ENCODE data around the gene ASCL1. TPM values are rescaled to one million over a fixed set of nuclear protein-coding genes. Genes with fewer than 3 reads are reported as not detected.

The ASCL1 gene
- total and polyA plus RNA-seq, 10 of the 15 experiments (the other 5 are each of a cell fraction or from before 2014, with no cell fraction given): 10.6 to 61.1 (median 20.5) TPM

DNA sequence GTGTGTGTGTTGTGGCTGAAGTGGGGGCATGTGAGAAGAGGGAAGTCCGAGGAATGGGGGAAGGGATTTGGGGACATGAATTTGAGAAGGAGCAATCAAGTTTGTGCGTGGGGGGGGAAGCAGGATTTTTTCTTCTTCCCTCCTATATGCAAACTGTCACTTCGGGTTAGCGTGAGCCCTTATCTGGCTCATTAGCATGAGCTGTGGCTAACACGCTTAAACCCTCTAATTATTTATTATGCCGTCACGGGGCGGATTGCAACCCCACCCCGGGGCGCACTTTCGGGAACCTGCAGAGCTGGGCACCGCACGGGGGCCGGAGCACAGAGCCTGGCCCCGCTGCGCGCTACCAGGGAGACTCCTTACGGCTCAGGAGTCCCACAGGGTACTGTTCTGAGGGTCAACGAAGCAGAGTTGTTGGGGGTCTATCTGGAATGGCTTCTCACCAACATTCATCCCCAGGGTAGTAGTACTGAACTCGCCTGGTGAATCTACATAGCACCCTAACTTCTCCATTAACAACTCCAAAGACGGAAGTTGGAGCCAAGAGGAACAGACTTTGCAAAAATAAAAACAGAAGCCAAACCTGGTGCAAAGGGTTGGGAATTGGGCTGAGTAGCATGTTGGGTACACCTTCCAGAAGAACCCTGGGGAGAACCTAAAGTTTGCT is 6.4 kb upstream of the ASCL1 start (continued):
- TF ChIP-seq, protein P1, sequence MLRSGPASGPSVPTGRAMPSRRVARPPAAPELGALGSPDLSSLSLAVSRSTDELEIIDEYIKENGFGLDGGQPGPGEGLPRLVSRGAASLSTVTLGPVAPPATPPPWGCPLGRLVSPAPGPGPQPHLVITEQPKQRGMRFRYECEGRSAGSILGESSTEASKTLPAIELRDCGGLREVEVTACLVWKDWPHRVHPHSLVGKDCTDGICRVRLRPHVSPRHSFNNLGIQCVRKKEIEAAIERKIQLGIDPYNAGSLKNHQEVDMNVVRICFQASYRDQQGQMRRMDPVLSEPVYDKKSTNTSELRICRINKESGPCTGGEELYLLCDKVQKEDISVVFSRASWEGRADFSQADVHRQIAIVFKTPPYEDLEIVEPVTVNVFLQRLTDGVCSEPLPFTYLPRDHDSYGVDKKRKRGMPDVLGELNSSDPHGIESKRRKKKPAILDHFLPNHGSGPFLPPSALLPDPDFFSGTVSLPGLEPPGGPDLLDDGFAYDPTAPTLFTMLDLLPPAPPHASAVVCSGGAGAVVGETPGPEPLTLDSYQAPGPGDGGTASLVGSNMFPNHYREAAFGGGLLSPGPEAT (IDR thresholded peaks at IDR 0.05; ENCODE audit: low read depth): 0 out of 2 replicates have a peak, but pooled peaks have one; percentile 26

DNA sequence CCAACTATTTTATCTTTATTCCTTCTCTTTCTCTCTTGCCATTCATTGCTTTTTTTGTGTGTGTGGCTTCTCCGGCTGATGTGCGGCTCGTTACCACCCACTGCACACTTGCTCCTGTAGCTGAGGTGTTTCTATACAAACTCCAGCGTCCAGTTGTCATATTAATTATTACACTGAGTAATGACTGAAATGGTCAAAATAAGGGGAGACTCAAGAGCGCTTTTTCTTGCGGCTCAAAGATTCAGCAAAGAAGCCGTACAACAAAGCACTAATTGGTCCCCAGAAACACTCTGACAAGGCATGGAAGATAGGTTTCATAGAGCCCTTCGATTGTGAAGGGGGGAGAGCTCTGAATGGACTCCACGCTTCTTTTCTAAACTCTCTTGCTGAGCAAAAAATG is 5.6 kb upstream of the ASCL1 start:
- CTCF ChIA-PET: interaction anchor here (0.8 to 17.5 kb wide), 9 partner anchors 40 to 597 kb away, joined by 3 to 281 read pairs (median 7); no protein-coding TSS in a partner anchor
- FAIRE-seq (no peak), DNase-seq (ENCODE audit: low read depth, low spot score) (no peak), ATAC-seq (no peak)
- Histone ChIP-seq H3K79me2 (ENCODE audit: control insufficient read depth, insufficient read depth, low read length) (no peaks in the 10 kb centered on the region), H4K20me1 (ENCODE audit: control insufficient read depth, insufficient read depth) (no peaks in the 10 kb centered on the region), H3K9ac (ENCODE audit: control insufficient read depth, insufficient read depth, low read length) (no peak overlapping the region), H3K27ac (ENCODE audit: control insufficient read depth, insufficient read depth) (no peak overlapping the region), H3K4me3 (no peak overlapping the region), H3K4me2 (ENCODE audit: control insufficient read depth, insufficient read depth) (no peak overlapping the region), H3K36me3 (ENCODE audit: control insufficient read depth in 2 of 2, insufficient read depth in 2 of 2, low read length in 1 of 2) (no peaks in the 10 kb centered on the region), H3K4me1 (ENCODE audit: control insufficient read depth, insufficient read depth, low read length) (peaks cover 10% of the 10 kb centered on the region), H3K27me3 (replicated peaks in 1 of 2; ENCODE audit: control insufficient read depth in 2 of 2, insufficient read depth in 2 of 2, low read length in 1 of 2) (peaks cover 0 to 3% of the 10 kb centered on the region in 2 experiments; a peak in 1 of 4 replicates), H2AFZ (ENCODE audit: control insufficient read depth, low read depth, low read length) (no peak overlapping the region), H3K9me3 (replicated peaks; ENCODE audit: control insufficient read depth, insufficient read depth, low read length) (no peaks in the 10 kb centered on the region)
- in situ Hi-C loops (cut with MboI) (no loop called here), intact Hi-C loops (cut with micrococcal nuclease; ENCODE audit: unreplicated experiment) (loop anchor here (2.0 kb wide), 1 partner anchor 321 kb away; no protein-coding TSS in a partner anchor)
- RAD21 ChIA-PET (ENCODE audit: unreplicated experiment): interaction anchor here (1.0 to 7.0 kb wide), 9 partner anchors 10 to 596 kb away, joined by 3 to 121 read pairs (median 6); no protein-coding TSS in a partner anchor
- no TSS peak for BruUV-seq (replicated peaks)
- SMC1A ChIA-PET (ENCODE audit: uncharacterized antibody, unreplicated experiment): interaction anchor here (0.6 to 6.7 kb wide), 13 partner anchors 11 to 596 kb away, joined by 3 to 72 read pairs (median 4); no protein-coding TSS in a partner anchor
- WGBS (ENCODE audit: insufficient coverage, insufficient replicate concordance, low lambda C conversion rate, missing lambda C conversion rate): 64% methylated on average over 9 of the region's 9 CpGs
- POLR2A ChIA-PET: interaction anchor here (1.1 to 1.5 kb wide), 2 partner anchors 10 to 151 kb away, joined by 4 read pairs; no protein-coding TSS in a partner anchor
- TF ChIP-seq SMAD1 (IDR thresholded peaks at IDR 0.05; ENCODE audit: low read depth, partially characterized antibody) (no peak), CBX5 (IDR thresholded peaks at IDR 0.05; ENCODE audit: low read depth) (no peak), FOS (IDR thresholded peaks at IDR 0.05; ENCODE audit: borderline replicate concordance, extremely low read depth, insufficient read length) (no peak), ZNF384 (IDR thresholded peaks at IDR 0.05; ENCODE audit: borderline replicate concordance, low read depth, low read length) (no peak), HDAC2 (IDR thresholded peaks at IDR 0.05) (no peak), IKZF1 (conservative IDR thresholded peaks at IDR 0.05) (no peak), NFIC (IDR thresholded peaks at IDR 0.05; ENCODE audit: low read depth, low read length) (no peak), POLR2A (IDR thresholded peaks at IDR 0.05; ENCODE audit: low read depth, low read length) (no peak), BACH1 (IDR thresholded peaks at IDR 0.05; ENCODE audit: borderline replicate concordance) (no peak)
- TF ChIP-seq, protein P2, sequence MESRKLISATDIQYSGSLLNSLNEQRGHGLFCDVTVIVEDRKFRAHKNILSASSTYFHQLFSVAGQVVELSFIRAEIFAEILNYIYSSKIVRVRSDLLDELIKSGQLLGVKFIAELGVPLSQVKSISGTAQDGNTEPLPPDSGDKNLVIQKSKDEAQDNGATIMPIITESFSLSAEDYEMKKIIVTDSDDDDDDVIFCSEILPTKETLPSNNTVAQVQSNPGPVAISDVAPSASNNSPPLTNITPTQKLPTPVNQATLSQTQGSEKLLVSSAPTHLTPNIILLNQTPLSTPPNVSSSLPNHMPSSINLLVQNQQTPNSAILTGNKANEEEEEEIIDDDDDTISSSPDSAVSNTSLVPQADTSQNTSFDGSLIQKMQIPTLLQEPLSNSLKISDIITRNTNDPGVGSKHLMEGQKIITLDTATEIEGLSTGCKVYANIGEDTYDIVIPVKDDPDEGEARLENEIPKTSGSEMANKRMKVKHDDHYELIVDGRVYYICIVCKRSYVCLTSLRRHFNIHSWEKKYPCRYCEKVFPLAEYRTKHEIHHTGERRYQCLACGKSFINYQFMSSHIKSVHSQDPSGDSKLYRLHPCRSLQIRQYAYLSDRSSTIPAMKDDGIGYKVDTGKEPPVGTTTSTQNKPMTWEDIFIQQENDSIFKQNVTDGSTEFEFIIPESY (IDR thresholded peaks at IDR 0.05): no peak
- TF ChIP-seq, protein P3, sequence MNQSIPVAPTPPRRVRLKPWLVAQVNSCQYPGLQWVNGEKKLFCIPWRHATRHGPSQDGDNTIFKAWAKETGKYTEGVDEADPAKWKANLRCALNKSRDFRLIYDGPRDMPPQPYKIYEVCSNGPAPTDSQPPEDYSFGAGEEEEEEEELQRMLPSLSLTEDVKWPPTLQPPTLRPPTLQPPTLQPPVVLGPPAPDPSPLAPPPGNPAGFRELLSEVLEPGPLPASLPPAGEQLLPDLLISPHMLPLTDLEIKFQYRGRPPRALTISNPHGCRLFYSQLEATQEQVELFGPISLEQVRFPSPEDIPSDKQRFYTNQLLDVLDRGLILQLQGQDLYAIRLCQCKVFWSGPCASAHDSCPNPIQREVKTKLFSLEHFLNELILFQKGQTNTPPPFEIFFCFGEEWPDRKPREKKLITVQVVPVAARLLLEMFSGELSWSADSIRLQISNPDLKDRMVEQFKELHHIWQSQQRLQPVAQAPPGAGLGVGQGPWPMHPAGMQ (IDR thresholded peaks at IDR 0.05; ENCODE audit: borderline replicate concordance): no peak
- TF ChIP-seq, protein P4, sequence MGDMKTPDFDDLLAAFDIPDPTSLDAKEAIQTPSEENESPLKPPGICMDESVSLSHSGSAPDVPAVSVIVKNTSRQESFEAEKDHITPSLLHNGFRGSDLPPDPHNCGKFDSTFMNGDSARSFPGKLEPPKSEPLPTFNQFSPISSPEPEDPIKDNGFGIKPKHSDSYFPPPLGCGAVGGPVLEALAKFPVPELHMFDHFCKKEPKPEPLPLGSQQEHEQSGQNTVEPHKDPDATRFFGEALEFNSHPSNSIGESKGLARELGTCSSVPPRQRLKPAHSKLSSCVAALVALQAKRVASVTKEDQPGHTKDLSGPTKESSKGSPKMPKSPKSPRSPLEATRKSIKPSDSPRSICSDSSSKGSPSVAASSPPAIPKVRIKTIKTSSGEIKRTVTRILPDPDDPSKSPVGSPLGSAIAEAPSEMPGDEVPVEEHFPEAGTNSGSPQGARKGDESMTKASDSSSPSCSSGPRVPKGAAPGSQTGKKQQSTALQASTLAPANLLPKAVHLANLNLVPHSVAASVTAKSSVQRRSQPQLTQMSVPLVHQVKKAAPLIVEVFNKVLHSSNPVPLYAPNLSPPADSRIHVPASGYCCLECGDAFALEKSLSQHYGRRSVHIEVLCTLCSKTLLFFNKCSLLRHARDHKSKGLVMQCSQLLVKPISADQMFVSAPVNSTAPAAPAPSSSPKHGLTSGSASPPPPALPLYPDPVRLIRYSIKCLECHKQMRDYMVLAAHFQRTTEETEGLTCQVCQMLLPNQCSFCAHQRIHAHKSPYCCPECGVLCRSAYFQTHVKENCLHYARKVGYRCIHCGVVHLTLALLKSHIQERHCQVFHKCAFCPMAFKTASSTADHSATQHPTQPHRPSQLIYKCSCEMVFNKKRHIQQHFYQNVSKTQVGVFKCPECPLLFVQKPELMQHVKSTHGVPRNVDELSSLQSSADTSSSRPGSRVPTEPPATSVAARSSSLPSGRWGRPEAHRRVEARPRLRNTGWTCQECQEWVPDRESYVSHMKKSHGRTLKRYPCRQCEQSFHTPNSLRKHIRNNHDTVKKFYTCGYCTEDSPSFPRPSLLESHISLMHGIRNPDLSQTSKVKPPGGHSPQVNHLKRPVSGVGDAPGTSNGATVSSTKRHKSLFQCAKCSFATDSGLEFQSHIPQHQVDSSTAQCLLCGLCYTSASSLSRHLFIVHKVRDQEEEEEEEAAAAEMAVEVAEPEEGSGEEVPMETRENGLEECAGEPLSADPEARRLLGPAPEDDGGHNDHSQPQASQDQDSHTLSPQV (IDR thresholded peaks at IDR 0.05): no peak
